HUES48 (cell line): Measurements from ENCODE around the gene RPS2.

Experiments used
- H3K27ac ChIP-seq: one replicate; pipeline ENCODE4 v1.7.0; 2013; ENCODE audit warnings: low read depth, low read length, inconsistent platforms
- H3K27me3 ChIP-seq: 2 replicates; pipeline ENCODE4 v1.6.1; 2013; ENCODE audit warnings: mild to moderate bottlenecking, low read length; ENCODE audit not compliant: control insufficient read depth, insufficient read depth
- H3K36me3 ChIP-seq: 2 replicates; pipeline ENCODE4 v1.6.1; 2013; ENCODE audit warnings: low read length; ENCODE audit not compliant: control insufficient read depth, insufficient read depth
- H3K4me1 ChIP-seq: 2 replicates; pipeline ENCODE4 v1.6.1; 2013; ENCODE audit warnings: mild to moderate bottlenecking, low read length; ENCODE audit not compliant: control insufficient read depth, insufficient read depth
- H3K4me3 ChIP-seq: 2 replicates; pipeline ENCODE4 v1.5.1; 2013; ENCODE audit warnings: mild to moderate bottlenecking, low read depth, low read length
- H3K9ac ChIP-seq: 2 replicates; pipeline ENCODE4 v1.6.1; 2013; ENCODE audit warnings: mild to moderate bottlenecking, low read depth, low read length, moderate library complexity
- H3K9me3 ChIP-seq: 2 replicates; pipeline ENCODE4 v1.6.1; 2013; ENCODE audit warnings: low read length; ENCODE audit not compliant: control insufficient read depth, insufficient read depth

The RPS2 gene

DNA sequence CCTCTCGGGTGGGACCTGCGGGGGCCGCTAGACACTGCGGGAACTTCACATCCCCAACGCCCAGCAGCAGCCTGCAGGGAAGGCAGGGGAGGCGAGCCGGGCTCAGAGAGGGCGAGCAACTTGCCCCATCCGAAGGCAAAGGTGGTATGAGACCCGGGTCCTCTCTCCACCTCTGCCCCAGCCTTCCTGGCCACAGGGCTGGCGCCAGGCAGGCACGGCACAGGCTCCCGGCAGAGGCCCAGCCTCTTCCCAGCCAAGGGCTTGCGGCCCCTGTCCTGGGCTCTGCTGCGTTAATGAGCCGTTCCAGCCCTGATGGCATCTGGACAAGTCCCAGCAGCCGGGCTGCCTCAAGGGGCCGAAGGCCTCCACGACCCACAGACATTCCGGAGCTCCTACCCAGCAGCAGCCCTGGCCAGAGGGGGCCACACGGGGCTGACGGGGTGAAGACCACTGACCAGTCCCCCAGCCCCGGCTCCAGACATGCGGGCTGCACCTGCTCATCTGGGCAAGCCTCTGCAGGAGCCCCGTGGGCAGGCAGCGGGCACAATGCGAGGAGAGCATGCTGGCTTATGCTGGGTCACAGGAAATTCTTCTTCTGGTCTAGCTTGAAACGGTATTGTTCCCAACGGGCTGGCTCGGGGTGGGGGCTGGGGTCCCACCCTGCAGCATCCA, 45.2 kb downstream of the RPS2 start:
- Histone ChIP-seq H3K36me3 (no peaks in the 10 kb centered on the region), H3K4me3 (no peak overlapping the region), H3K9me3 (no peaks in the 10 kb centered on the region), H3K27me3 (peaks cover 92% of the 10 kb centered on the region), H3K4me1 (peaks cover 15% of the 10 kb centered on the region; the same call in 1 of the 2 replicates), H3K9ac (no peak overlapping the region), H3K27ac (no peak overlapping the region)

DNA sequence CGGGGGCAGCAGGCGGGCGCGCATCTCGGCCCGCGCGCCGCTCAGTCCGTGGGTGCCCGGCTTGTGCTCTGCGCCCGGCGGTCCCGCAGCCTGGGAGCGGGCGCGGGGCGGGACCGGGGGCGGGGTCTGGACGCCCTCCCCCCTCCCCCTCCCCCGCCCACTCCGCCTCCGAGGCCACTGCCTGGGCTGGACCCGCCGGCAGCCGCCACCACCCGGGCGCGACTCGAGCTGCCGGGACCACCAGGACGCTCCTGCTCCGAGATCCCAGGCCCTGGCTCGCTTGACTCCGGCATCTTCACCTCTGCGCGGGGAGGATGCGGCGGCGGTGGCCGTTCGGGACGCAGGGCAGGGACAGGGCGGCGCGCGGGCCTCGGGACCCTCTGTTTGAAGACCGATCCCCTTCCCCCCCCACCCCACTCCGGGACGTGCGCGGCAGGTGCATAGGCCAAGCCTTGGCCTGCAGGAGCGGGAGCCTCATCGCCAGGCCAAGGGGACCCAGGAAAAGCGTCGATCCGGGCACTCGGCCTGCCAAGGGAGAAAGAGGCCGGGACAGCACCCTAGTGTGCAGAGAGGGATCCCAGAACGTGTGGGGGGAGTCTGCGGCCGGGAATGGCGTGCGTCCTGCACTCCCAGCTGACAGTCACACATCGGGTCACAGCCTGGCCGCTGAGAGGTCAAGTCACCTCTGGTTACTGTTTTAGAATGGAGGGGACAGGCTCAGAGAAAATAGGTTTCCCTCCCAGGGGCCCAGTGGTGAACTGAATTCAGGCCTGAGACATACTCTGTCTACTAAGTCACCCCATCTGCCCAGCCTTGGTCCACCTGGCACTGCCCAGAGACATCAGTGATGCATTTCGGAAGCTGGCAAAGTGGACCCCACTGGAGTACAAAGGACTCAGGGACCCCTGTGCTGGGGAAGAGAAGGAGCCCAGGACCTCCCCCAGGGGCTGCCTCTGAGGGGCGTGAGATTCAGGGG, 46.0 kb downstream of the RPS2 start, which contains the start of gene HS3ST6:
HS3ST6 (minus strand) TSS at position 65 of the 976 bp plus-strand sequence. CDS start 92 bp downstream, outside the sequence.
- Histone ChIP-seq H3K36me3 (no peaks in the 10 kb centered on the region), H3K27me3 (peaks cover 86% of the 10 kb centered on the region), H3K27ac (no peak within 1 kb of the TSS), H3K4me1 (peaks cover 23% of the 10 kb centered on the region), H3K4me3 (peak within 1 kb of the TSS; percentile 50), H3K9me3 (no peaks in the 10 kb centered on the region), H3K9ac (no peak within 1 kb of the TSS)

DNA sequence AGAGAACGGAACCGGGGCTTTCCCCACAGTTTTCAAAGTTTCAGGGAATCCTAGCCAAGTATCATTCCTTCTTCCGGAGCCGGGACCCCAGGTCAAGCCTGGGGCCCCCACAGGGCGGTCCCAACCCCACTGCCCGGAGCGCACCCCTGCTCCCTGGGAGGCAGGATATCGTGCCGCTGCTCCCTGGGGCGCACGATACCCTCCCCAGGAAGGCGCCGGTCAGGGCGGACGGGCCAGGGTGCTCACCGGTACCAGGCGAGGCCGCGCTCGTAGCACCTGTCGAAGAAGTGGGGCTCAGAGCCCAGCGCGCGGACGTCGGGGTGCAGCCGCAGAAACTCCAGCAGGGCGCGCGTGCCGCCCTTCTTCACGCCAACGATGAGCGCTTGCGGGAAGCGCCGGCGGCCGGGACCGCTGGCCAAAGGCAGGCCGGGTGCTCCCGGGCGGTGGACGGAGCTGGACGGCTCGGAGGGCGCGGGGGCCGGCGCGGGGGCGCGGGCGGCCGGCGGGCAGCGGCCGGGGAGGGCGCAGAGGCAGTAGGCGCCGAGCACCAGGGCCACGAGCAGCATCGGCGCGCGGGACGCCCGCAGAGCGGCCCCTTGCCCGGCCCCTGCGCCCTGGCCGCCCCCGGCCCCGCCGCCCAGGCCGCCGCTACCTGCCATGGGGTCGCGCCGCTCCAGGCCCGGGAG, 46.8 kb downstream of the RPS2 start:
- Histone ChIP-seq H3K4me3 (peak overlapping the region; percentile 42; the same call in 1 of the 2 replicates), H3K4me1 (peaks cover 23% of the 10 kb centered on the region), H3K27ac (no peak overlapping the region)

DNA sequence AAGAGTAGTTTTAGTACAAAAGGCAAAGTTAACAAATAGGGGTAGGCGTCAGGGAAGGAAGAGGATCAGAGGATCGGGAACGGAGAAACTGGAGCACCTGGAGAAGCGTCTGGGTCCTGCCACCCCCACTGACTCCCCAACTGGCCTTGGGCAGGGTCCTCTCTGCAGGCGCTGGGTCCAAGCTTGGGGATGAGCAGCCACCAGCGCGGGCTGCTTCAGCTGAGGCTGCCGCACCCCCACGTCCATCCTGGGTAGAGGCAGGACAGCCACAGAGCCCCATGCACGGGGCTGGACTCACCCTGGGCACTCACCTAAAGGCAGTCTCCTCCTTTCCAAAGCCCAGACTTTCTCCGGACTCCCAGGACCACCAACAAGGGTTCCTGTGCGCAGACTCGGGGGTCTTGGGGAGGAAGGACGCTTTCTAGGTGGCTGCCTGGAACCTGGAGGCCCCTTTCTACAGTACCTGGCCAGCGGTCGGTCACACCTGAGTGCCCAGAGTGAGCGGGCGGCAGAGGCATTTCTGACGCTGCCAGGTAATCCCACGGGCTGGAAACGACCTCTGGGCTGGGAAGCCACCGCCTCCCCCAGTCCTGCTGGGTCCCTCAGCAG, 47.5 kb downstream of the RPS2 start:
- H3K27me3 ChIP-seq, result peaks cover 71% of the 10 kb centered on the region
- no peaks in the 10 kb centered on the region for H3K36me3 ChIP-seq
- H3K4me1 ChIP-seq, result peaks cover 23% of the 10 kb centered on the region
- H3K27ac ChIP-seq, result no peak overlapping the region
- H3K9ac ChIP-seq, result no peak overlapping the region
- H3K4me3 ChIP-seq, result peak overlapping the region; percentile 42; the same call in 1 of the 2 replicates
- H3K9me3 ChIP-seq, result no peaks in the 10 kb centered on the region

More for the DNA sequence above, 46.8 kb downstream of the RPS2 start:
- Histone ChIP-seq H3K9ac (no peak overlapping the region), H3K27me3 (peaks cover 77% of the 10 kb centered on the region), H3K9me3 (no peaks in the 10 kb centered on the region), H3K36me3 (no peaks in the 10 kb centered on the region)

DNA sequence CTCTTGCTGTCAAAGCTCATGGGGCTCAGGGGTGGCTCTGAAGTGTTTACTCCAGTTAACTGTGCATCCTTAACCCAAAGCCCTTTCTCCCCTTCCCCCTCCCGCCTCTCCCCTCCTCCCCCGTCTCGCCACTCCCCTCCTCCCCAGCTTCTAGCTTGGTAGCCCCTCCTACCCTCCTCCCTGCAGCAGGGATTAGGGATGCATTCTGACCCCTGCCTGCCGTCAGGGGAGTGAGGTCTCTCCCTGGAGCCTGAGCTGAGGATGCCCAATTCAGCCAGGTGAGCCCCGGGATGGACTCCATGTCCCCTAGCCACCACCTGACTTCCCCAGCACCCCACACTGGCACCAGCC, 48.0 kb downstream of the RPS2 start:
- Histone ChIP-seq H3K9ac (no peak overlapping the region), H3K4me1 (peaks cover 23% of the 10 kb centered on the region), H3K27ac (no peak overlapping the region), H3K36me3 (no peaks in the 10 kb centered on the region), H3K4me3 (peak overlapping the region; percentile 42; the same call in 1 of the 2 replicates), H3K27me3 (peaks cover 70% of the 10 kb centered on the region), H3K9me3 (no peaks in the 10 kb centered on the region)

DNA sequence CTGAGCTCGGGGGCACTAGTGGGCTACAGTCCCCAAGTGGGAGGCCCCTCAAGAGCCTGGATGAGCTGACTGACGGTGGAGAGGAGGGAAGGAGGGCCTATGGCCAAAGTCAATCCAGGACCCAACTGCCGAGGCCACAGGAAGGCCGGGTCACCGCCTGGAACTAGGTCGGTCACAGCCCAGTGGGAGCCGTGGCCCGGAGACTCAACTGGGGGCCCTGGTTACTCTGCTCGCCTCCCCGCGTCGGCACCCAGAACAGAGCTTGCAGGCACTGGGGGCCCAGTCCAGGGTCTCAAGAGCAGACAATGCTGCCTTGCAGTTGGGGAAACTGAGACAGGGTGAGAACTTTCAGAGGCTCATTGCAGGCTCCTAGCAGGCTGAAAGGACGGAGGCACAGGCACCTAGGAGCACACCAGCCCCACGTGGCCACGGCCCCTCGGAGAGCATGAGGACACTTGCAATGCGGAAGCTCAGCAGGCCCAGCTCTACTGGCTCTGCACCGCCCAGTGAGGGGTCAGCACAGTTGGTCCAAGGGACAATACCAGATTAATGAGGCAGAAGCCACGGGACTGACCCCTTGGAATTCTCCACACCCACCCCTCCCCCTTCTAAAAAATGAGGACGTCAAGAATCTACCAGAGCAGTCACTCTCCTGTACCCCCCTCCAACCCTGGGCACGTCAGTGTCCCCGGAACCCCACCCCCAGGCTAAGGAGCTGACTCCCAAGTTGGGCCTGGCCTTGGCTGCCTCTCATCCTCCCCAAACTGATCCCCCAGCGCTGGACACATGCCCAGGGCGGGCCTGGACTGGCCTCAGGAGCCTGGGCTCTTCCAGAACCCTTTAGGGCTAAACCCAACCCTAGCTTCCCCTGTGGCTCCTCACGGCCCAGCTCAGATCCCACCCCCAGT, 48.6 kb downstream of the RPS2 start:
- no peak overlapping the region for H3K27ac ChIP-seq
- no peaks in the 10 kb centered on the region for H3K36me3 ChIP-seq
- H3K4me3 ChIP-seq, result no peak overlapping the region
- H3K27me3 ChIP-seq, result peaks cover 64% of the 10 kb centered on the region
- peaks cover 23% of the 10 kb centered on the region for H3K4me1 ChIP-seq
- no peaks in the 10 kb centered on the region for H3K9me3 ChIP-seq
- H3K9ac ChIP-seq, result no peak overlapping the region

DNA sequence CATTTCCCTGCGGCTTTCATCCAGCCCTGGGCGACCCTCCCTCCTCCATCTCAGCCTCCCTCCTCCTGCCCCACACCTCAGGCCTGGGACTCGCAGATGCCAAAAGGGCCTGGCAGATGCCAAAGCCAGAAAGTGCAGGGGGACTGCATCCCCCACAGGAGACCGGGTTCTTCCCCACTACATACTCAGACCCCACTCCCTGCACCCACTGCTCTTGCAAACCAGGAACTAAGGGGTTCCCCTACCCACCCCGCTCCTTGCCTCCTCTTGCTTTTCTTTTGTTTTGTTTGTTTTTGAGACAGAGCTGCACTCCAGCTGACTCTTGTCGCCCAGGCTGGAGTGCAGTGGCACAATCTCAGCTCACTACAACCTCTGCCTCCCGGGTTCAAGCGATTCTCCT, 49.6 kb downstream of the RPS2 start:
- H3K9me3 ChIP-seq, result no peaks in the 10 kb centered on the region
- no peaks in the 10 kb centered on the region for H3K36me3 ChIP-seq
- no peak overlapping the region for H3K4me3 ChIP-seq
- peaks cover 54% of the 10 kb centered on the region for H3K27me3 ChIP-seq
- no peak overlapping the region for H3K27ac ChIP-seq
- H3K9ac ChIP-seq, result no peak overlapping the region
- peaks cover 23% of the 10 kb centered on the region for H3K4me1 ChIP-seq

DNA sequence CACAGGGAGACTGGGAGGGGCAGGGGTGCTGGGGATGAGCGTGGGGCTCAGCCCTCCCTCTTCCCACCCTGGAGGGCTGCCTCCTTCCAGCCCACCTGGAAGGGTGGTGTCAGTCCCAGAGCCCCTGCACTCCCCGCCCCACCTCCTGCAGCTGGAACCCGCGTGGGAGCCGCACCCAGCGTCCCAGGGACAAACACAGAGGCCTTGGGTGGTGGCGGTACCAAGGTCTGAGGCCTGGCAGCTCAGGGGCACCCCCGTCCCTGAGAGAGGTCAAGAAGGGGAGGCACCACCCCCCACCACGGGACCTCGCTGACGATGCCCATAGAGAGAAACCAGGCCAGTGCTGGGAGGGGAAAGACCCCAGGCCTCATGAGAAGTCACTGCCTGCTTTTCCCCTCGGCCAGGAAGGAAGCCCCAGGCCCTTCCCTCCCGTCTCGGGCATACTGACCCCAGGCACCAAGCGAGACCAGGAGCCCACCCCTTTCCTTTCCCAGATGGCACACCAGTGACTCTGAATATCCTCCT, 50.5 kb downstream of the RPS2 start:
- no peaks in the 10 kb centered on the region for H3K36me3 ChIP-seq
- peaks cover 23% of the 10 kb centered on the region for H3K4me1 ChIP-seq
- no peak overlapping the region for H3K27ac ChIP-seq
- peaks cover 46% of the 10 kb centered on the region for H3K27me3 ChIP-seq
- no peaks in the 10 kb centered on the region for H3K9me3 ChIP-seq
- no peak overlapping the region for H3K9ac ChIP-seq
- no peak overlapping the region for H3K4me3 ChIP-seq

DNA sequence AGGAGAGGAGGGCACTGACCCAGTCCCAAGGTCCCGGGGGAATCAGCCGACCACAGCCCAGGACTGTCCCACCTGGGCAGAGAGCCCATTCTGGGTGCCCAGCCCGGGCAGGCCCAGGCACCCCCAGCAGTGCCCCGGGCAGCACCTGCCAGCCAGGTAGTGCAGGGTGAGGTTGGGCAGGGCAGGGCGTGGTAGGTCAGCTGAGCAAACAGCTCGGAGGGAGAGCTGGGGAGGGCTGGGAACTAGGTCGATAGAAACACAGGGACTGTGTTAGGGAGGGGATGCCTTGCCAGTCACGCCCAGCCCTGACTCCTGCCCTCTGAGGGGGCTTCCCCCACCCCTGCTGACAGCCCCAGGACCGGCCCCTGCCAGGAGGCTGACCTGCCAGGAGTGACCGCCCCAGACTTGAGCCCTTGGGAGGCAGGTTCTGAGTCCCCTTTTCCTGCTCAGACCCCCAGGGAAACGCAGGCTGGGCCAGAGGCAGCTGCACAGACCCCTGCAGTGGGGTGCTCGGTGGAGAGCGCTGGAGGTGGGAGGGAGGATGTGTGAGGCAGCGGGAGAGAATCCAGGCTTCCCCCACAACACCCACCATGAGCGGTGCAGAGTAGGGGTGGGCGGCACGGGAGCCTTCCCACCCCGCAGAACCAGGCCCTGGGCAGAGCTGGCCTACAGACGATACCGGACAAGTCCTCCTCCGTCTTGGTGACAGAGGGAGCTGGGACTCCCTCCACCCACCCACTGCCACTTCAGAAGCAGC, 51.1 kb downstream of the RPS2 start:
- Histone ChIP-seq H3K27ac (no peak overlapping the region), H3K36me3 (no peaks in the 10 kb centered on the region), H3K4me3 (no peak overlapping the region), H3K4me1 (peaks cover 23% of the 10 kb centered on the region), H3K9ac (no peak overlapping the region), H3K9me3 (no peaks in the 10 kb centered on the region), H3K27me3 (peaks cover 39% of the 10 kb centered on the region)
